ENCODE measurements around the gene MAML3.

DNA sequence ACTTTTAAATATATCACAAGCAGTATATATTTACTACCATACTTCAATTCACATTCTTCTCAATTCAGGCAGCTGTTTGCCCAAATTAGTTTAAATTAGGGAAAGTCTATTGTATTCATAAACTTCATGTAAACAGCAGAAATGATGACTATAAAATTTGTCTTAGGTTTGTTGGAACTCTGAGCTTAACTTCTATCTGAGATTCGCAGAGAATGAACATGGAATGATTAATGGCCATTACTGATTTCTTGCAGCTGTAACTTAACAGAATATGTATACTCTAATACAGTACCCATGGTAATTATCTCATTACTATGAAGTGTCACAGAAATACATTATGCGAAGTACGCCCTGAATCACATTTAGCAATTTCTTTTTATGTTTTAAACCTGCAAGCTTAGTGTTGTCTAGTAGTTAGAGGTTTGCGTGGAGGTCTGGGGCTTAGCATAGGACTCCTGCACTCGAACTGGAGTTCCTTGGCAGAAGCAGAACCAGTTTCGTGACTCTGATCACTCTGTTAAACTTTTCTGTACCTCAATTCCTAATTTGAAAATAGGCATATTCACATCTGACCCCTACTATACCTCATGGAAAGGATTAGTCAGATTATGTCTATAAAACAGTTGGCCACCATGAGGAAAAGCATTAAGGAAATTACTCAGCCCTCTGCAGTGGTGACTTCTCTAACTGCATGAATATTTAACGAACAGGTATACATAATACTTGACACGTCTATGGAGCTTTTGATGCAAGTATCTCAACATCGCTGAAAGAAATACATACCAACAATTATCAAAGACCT, 245.1 kb downstream of the MAML3 start:
- TF ChIP-seq, protein P1, sequence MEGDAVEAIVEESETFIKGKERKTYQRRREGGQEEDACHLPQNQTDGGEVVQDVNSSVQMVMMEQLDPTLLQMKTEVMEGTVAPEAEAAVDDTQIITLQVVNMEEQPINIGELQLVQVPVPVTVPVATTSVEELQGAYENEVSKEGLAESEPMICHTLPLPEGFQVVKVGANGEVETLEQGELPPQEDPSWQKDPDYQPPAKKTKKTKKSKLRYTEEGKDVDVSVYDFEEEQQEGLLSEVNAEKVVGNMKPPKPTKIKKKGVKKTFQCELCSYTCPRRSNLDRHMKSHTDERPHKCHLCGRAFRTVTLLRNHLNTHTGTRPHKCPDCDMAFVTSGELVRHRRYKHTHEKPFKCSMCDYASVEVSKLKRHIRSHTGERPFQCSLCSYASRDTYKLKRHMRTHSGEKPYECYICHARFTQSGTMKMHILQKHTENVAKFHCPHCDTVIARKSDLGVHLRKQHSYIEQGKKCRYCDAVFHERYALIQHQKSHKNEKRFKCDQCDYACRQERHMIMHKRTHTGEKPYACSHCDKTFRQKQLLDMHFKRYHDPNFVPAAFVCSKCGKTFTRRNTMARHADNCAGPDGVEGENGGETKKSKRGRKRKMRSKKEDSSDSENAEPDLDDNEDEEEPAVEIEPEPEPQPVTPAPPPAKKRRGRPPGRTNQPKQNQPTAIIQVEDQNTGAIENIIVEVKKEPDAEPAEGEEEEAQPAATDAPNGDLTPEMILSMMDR (optimal IDR thresholded peaks at IDR 0.05 in 1 of 3, IDR thresholded peaks at IDR 0.05 in 1 of 3, conservative IDR thresholded peaks at IDR 0.05 in 1 of 3; ENCODE audit: extremely low read depth in 1 of 3, insufficient read depth in 2 of 3, low read length in 3 of 3) = no peak
- TF ChIP-seq EZH2 (IDR thresholded peaks at IDR 0.05; ENCODE audit: low read length) = no peak
